Measurements from ENCODE around the gene BTBD17.

DNA sequence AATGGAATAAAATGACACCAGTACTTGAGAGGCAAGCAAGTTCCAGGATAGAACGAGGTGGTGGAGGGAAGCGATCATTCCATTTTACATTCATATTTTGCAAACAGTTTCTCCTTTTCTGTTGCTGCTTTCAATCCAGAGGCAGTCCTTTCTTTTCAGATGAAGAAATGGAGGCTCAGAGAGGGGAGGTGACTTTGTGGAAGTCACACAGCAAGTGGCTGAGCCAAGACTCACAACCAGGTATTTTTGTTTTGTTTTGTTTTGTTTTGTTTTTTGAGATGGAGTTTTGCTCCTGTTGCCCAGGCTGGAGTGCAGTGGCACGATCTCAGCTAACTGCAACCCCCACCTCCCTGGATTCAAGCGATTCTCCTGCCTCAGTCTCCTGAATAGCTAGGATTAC lies 34.9 kb upstream of the BTBD17 start:
- no peak for TF ChIP-seq POLR2AphosphoS5 (IDR thresholded peaks at IDR 0.05)
- no peak for TF ChIP-seq POLR2A (IDR thresholded peaks at IDR 0.05)
- TF ChIP-seq, protein P1, sequence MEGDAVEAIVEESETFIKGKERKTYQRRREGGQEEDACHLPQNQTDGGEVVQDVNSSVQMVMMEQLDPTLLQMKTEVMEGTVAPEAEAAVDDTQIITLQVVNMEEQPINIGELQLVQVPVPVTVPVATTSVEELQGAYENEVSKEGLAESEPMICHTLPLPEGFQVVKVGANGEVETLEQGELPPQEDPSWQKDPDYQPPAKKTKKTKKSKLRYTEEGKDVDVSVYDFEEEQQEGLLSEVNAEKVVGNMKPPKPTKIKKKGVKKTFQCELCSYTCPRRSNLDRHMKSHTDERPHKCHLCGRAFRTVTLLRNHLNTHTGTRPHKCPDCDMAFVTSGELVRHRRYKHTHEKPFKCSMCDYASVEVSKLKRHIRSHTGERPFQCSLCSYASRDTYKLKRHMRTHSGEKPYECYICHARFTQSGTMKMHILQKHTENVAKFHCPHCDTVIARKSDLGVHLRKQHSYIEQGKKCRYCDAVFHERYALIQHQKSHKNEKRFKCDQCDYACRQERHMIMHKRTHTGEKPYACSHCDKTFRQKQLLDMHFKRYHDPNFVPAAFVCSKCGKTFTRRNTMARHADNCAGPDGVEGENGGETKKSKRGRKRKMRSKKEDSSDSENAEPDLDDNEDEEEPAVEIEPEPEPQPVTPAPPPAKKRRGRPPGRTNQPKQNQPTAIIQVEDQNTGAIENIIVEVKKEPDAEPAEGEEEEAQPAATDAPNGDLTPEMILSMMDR (IDR thresholded peaks at IDR 0.05): no peak

All from suprapubic skin (tissue), 4 donors.